WTC11 (cell line): ENCODE results near the gene OSCP1. TPM values are rescaled to one million over a fixed set of nuclear protein-coding genes. Genes with fewer than 3 reads are reported as not detected.

Source experiments
- ATAC-seq: fragments of 200-7000 bp; cut with Tn5 transposase; 2 replicates; pipeline ENCODE4 v1.10.0; 2021; ENCODE audit warnings: mild to moderate bottlenecking, moderate library complexity
- CTCF ChIA-PET: fragments of 300-600 bp; sonication (Branson Sonifier 250); formaldehyde crosslinking; loops from one replicate; lab custom pipeline; 2021; ENCODE audit warnings: antibody characterized with exemption; lab: Charles Lee
- POLR2A ChIA-PET: fragments of 350-600 bp; sonication (Branson Sonifier 250); formaldehyde crosslinking; loops from one replicate; lab custom pipeline; 2021; ENCODE audit warnings: antibody characterized with exemption; lab: Charles Lee
- DNase-seq: peaks from one replicate; pipeline ENCODE4 v3.0.0; 2021; ENCODE audit warnings: low spot score
- H3K27ac Mint-ChIP-seq: 2 replicates; pipeline ENCODE4 v1.8.0; 2021; ENCODE audit warnings: mixed read lengths
- H3K27me3 Mint-ChIP-seq: 2 replicates; pipeline ENCODE4 v1.8.0; 2021; ENCODE audit warnings: low read depth, mild to moderate bottlenecking, moderate library complexity, mixed read lengths
- H3K36me3 Mint-ChIP-seq: 2 replicates; pipeline ENCODE4 v1.8.0; 2021; ENCODE audit warnings: mixed read lengths
- H3K4me1 Mint-ChIP-seq: 2 replicates; pipeline ENCODE4 v1.8.0; 2022; ENCODE audit warnings: mixed read lengths
- H3K4me3 Mint-ChIP-seq: 2 replicates; pipeline ENCODE4 v1.8.0; 2021; ENCODE audit warnings: mild to moderate bottlenecking, moderate library complexity, mixed read lengths
- H3K9me3 Mint-ChIP-seq: 2 replicates; pipeline ENCODE4 v1.8.0; 2021; ENCODE audit warnings: mixed read lengths
- CREB1 ChIP-seq: sonication (generic); formaldehyde crosslinking; IDR thresholded peaks from 2 replicates; pipeline ENCODE4 v1.8.0; 2023; ENCODE audit warnings: mild to moderate bottlenecking, missing genetic modification reagents
- CREM ChIP-seq: sonication (generic); formaldehyde crosslinking; IDR thresholded peaks from 2 replicates; pipeline ENCODE4 v1.8.1; 2022; ENCODE audit warnings: mild to moderate bottlenecking, missing genetic modification reagents, moderate library complexity
- ETV6 ChIP-seq: sonication (generic); formaldehyde crosslinking; IDR thresholded peaks from 2 replicates; pipeline ENCODE4 v1.8.1; 2022; ENCODE audit warnings: mild to moderate bottlenecking, missing genetic modification reagents
- FOXJ3 ChIP-seq: sonication (generic); formaldehyde crosslinking; IDR thresholded peaks from 2 replicates; pipeline ENCODE4 v1.9.0; 2021; ENCODE audit warnings: missing genetic modification reagents, mild to moderate bottlenecking, borderline replicate concordance
- FOXP1 ChIP-seq: sonication (generic); formaldehyde crosslinking; IDR thresholded peaks from 2 replicates; pipeline ENCODE4 v1.8.0; 2022; ENCODE audit warnings: missing genetic modification reagents, mild to moderate bottlenecking, moderate library complexity, borderline replicate concordance
- HMGA2 ChIP-seq: fragments of 250-450 bp; sonication (Bioruptor Pico); IDR thresholded peaks from 2 replicates; pipeline ENCODE4 v1.4.0; 2021; ENCODE audit warnings: mild to moderate bottlenecking, moderate library complexity
- IRF1 ChIP-seq: sonication (generic); formaldehyde crosslinking; IDR thresholded peaks from 2 replicates; pipeline ENCODE4 v1.8.0; 2023; ENCODE audit warnings: missing genetic modification reagents
- NFATC4 ChIP-seq: fragments of 250-450 bp; sonication (Bioruptor Pico); IDR thresholded peaks from 2 replicates; pipeline ENCODE4 v1.9.0; 2021; ENCODE audit warnings: mild to moderate bottlenecking
- NR2C2 ChIP-seq: sonication (generic); formaldehyde crosslinking; IDR thresholded peaks from 2 replicates; pipeline ENCODE4 v1.8.0; 2022; ENCODE audit warnings: mild to moderate bottlenecking, missing genetic modification reagents
- PRRX2 ChIP-seq: fragments of 250-450 bp; sonication (Bioruptor Pico); IDR thresholded peaks from 2 replicates; pipeline ENCODE4 v1.8.0; 2021; ENCODE audit warnings: mild to moderate bottlenecking
- SMAD3 ChIP-seq: sonication (generic); formaldehyde crosslinking; IDR thresholded peaks from 2 replicates; pipeline ENCODE4 v1.8.0; 2022; ENCODE audit warnings: missing genetic modification reagents, mild to moderate bottlenecking, borderline replicate concordance
- TP53 ChIP-seq: sonication (generic); formaldehyde crosslinking; IDR thresholded peaks from 2 replicates; pipeline ENCODE4 v1.8.1; 2023; ENCODE audit warnings: mild to moderate bottlenecking, missing genetic modification reagents
- ZNF219 ChIP-seq: sonication (generic); formaldehyde crosslinking; IDR thresholded peaks from 2 replicates; pipeline ENCODE4 v1.8.0; 2023; ENCODE audit warnings: missing genetic modification reagents, mild to moderate bottlenecking, borderline replicate concordance
- ZNF263 ChIP-seq: sonication (generic); formaldehyde crosslinking; IDR thresholded peaks from 2 replicates; pipeline ENCODE4 v1.8.1; 2022; ENCODE audit warnings: low read depth, mild to moderate bottlenecking, moderate library complexity, missing genetic modification reagents
- ZNF416 ChIP-seq: fragments of 250-450 bp; sonication (Bioruptor Pico); IDR thresholded peaks from 2 replicates; pipeline ENCODE4 v1.9.0; 2021; ENCODE audit warnings: mild to moderate bottlenecking, inconsistent platforms
- total RNA-seq: library from RNA; stranded (reverse); gene quantifications from 3 replicates; pipeline ENCODE4 v1.2.3, GENCODE V29; 2021
- TF ChIP-seq, protein P1 (sequence below): sonication (generic); formaldehyde crosslinking; IDR thresholded peaks from 2 replicates; pipeline ENCODE4 v1.8.1; 2023; ENCODE audit warnings: mild to moderate bottlenecking, missing genetic modification reagents
- TF ChIP-seq, protein P2 (sequence below): sonication (generic); formaldehyde crosslinking; IDR thresholded peaks from 2 replicates; pipeline ENCODE4 v1.8.1; 2023; ENCODE audit warnings: mild to moderate bottlenecking, missing genetic modification reagents, moderate library complexity
- TF ChIP-seq, protein P3 (sequence below): fragments of 250-450 bp; sonication (Bioruptor Pico); IDR thresholded peaks from 2 replicates; pipeline ENCODE4 v1.9.0; 2021; ENCODE audit warnings: moderate library complexity, mild to moderate bottlenecking, inconsistent platforms, borderline replicate concordance
- TF ChIP-seq, protein P4 (sequence below): sonication (generic); formaldehyde crosslinking; IDR thresholded peaks from 2 replicates; pipeline ENCODE4 v1.8.0; 2022; ENCODE audit warnings: mild to moderate bottlenecking, missing genetic modification reagents

OSCP1 gene
- total RNA-seq, 1 experiment from 2014 or later, result 1.7 TPM

DNA sequence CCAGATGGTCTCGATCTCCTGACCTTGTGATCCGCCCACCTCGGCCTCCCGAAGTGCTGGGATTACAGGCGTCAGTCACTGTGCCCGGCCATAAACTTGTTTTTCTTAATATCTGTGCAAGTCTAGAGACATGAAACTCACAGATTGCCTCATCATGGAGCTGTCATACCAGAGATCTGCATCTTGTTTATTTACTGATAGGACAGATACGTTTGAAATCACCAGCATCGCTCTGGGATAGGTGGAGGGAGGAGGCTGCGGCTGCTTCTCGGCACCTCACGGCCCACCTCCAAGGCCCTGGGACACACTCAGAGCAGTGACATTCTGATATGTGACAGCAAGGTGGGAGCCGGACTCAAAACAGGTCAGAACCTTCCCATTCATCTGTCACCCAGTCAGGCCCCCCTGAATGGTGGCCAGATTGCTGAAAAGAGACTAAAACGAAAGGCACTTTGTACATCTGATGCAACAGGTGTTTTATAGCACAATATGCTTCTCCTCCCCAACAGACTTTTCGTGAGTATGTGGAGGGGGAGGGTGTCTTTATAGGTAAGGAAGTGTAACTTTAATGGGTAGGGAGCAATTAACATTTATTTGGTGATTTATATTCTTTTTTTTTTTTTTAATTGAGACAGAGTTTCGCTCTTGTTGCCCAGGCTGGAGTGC, 34.5 kb downstream of the OSCP1 start:
- ChIA-PET CTCF (interaction anchor here (1.0 kb wide), 1 partner anchor 47 kb away, joined by 3 read pairs; no protein-coding TSS in a partner anchor), POLR2A (no interaction called here)
- TF ChIP-seq, protein P1, sequence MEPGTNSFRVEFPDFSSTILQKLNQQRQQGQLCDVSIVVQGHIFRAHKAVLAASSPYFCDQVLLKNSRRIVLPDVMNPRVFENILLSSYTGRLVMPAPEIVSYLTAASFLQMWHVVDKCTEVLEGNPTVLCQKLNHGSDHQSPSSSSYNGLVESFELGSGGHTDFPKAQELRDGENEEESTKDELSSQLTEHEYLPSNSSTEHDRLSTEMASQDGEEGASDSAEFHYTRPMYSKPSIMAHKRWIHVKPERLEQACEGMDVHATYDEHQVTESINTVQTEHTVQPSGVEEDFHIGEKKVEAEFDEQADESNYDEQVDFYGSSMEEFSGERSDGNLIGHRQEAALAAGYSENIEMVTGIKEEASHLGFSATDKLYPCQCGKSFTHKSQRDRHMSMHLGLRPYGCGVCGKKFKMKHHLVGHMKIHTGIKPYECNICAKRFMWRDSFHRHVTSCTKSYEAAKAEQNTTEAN (CRISPR knock-in tag), result no peak
- TF ChIP-seq TP53 (CRISPR knock-in tag), result no peak
- no peak for TF ChIP-seq PRRX2 (CRISPR knock-in tag)
- ATAC-seq (no peak), DNase-seq (no peak)
- Mint-ChIP-seq H3K4me3 (no peak overlapping the region), H3K4me1 (peaks cover 13% of the 10 kb centered on the region), H3K9me3 (peaks cover 5% of the 10 kb centered on the region), H3K27ac (no peak overlapping the region), H3K36me3 (peaks cover 8% of the 10 kb centered on the region), H3K27me3 (no peaks in the 10 kb centered on the region)

- no peak for DNase-seq
- Mint-ChIP-seq H3K4me1 (peaks cover 8% of the 10 kb centered on the region), H3K27ac (no peak overlapping the region), H3K27me3 (no peaks in the 10 kb centered on the region), H3K36me3 (peaks cover 14% of the 10 kb centered on the region), H3K9me3 (peaks cover 7% of the 10 kb centered on the region), H3K4me3 (no peak overlapping the region)
- CTCF ChIA-PET, result interaction anchor here (0.8 to 1.6 kb wide), 2 partner anchors 13 to 46 kb away, joined by 3 to 5 read pairs; no protein-coding TSS in a partner anchor
- ATAC-seq, result no peak
- TF ChIP-seq FOXP1 (CRISPR knock-in tag) (no peak), IRF1 (CRISPR knock-in tag) (no peak), CREB1 (CRISPR knock-in tag) (no peak), NFATC4 (CRISPR knock-in tag) (no peak), FOXJ3 (CRISPR knock-in tag) (no peak), ZNF416 (CRISPR knock-in tag) (no peak), ZNF263 (CRISPR knock-in tag) (no peak), TP53 (CRISPR knock-in tag) (no peak), SMAD3 (CRISPR knock-in tag) (no peak), HMGA2 (CRISPR knock-in tag) (no peak), ETV6 (CRISPR knock-in tag) (no peak), NR2C2 (CRISPR knock-in tag) (no peak), ZNF219 (CRISPR knock-in tag) (no peak), CREM (CRISPR knock-in tag) (no peak)
- TF ChIP-seq, protein P2, sequence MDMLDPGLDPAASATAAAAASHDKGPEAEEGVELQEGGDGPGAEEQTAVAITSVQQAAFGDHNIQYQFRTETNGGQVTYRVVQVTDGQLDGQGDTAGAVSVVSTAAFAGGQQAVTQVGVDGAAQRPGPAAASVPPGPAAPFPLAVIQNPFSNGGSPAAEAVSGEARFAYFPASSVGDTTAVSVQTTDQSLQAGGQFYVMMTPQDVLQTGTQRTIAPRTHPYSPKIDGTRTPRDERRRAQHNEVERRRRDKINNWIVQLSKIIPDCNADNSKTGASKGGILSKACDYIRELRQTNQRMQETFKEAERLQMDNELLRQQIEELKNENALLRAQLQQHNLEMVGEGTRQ, result no peak
- TF ChIP-seq, protein P1 (CRISPR knock-in tag), result no peak
- TF ChIP-seq, protein P3, sequence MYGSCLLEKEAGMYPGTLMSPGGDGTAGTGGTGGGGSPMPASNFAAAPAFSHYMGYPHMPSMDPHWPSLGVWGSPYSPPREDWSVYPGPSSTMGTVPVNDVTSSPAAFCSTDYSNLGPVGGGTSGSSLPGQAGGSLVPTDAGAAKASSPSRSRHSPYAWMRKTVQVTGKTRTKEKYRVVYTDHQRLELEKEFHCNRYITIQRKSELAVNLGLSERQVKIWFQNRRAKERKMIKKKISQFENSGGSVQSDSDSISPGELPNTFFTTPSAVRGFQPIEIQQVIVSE, result no peak
- TF ChIP-seq, protein P4, sequence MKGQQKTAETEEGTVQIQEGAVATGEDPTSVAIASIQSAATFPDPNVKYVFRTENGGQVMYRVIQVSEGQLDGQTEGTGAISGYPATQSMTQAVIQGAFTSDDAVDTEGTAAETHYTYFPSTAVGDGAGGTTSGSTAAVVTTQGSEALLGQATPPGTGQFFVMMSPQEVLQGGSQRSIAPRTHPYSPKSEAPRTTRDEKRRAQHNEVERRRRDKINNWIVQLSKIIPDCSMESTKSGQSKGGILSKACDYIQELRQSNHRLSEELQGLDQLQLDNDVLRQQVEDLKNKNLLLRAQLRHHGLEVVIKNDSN, result no peak
- POLR2A ChIA-PET, result no interaction called here
Observed at GRCh38 chr1:36414384-36414783, 35.9 kb downstream of the OSCP1 start.
